Measurements from ENCODE around the gene CELF4.

DNA sequence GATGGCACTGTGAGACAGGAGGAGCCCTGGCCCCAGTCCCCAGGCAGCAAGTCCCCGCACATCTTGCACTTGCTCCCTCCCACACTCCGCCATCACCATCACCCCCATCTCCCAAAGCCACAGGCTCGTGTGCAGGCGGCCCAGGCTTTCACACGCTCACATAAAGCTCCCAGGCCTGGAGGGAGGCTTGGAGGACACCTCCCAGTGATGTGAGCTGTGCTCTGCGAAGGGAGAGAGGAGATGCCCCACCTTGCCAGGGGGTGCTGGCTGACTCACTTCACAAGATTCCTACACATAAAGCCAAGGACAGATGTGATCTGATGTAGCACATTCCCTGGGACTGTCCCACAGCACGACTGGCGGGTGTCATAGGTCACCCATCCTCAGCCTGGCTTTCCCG lies 28.9 kb downstream of the CELF4 start:
- no peak for TF ChIP-seq POLR2AphosphoS5 (IDR thresholded peaks at IDR 0.05; ENCODE audit: low read depth, low read length)
- no peak for TF ChIP-seq TAF1 (IDR thresholded peaks at IDR 0.05; ENCODE audit: low read depth, low read length)
- no peak for TF ChIP-seq POLR2A (IDR thresholded peaks at IDR 0.05; ENCODE audit: low read depth, low read length)
- TF ChIP-seq SPI1 (IDR thresholded peaks at IDR 0.05; ENCODE audit: low read depth, low read length) = no peak
- no peak for TF ChIP-seq POU2F2 (IDR thresholded peaks at IDR 0.05; ENCODE audit: low read depth, low read length)
- no peak for TF ChIP-seq PAX5 (IDR thresholded peaks at IDR 0.05; ENCODE audit: insufficient read depth, low read length, severe bottlenecking)

All from GM12891 (cell line).